AG04450 (cell line): ENCODE data around the gene SPON1. TPM values are rescaled to one million over a fixed set of nuclear protein-coding genes. Genes with fewer than 3 reads are reported as not detected.
"Not testable (repeated sequence)": the region's sequence is repeated elsewhere in the genome, so short reads cannot be mapped to it uniquely, and the experiment has no call there.

Experiments
- CTCF ChIA-PET: fragments of 300-600, 350-600 bp; formaldehyde crosslinking; extraction: SDS; loops from one replicate; lab custom pipeline; 2022; ENCODE audit warnings: antibody characterized with exemption, inconsistent platforms; lab: Charles Lee
- POLR2A ChIA-PET: fragments of 350-600 bp; formaldehyde crosslinking; extraction: SDS; loops from one replicate; lab custom pipeline; 2021; ENCODE audit warnings: antibody characterized with exemption, inconsistent platforms; lab: Yijun Ruan, JAX
- DNase-seq: peaks from one replicate; pipeline ENCODE4 v3.0.0-alpha.2; 2011; ENCODE audit warnings: low read depth, low spot score
- H3K27ac ChIP-seq: one replicate; pipeline ENCODE4 v1.5.1; 2012; ENCODE audit warnings: low read depth, low read length, control low read depth
- H3K27me3 ChIP-seq: one replicate; pipeline ENCODE4 v1.6.0; 2012; ENCODE audit warnings: low read length; ENCODE audit not compliant: control insufficient read depth, insufficient read depth
- H3K4me3 ChIP-seq: 2 replicates; pipeline ENCODE4 v1.5.1; 2011; ENCODE audit warnings: mild to moderate bottlenecking, low read depth, low read length, control low read depth
- H3K9me3 ChIP-seq: 2 replicates; pipeline ENCODE4 v1.5.1; 2012; ENCODE audit warnings: low read length; ENCODE audit not compliant: control insufficient read depth, insufficient read depth
- CTCF ChIP-seq: IDR thresholded peaks from 2 replicates; pipeline ENCODE4 v1.5.1; 2011; ENCODE audit warnings: low read depth, low read length, control low read depth, inconsistent platforms
- polyA plus RNA-seq: library from polyadenylated mRNA; depleted of rRNA; stranded (reverse); fragments of >200 nt; gene quantifications from 2 replicates; pipeline ENCODE4 v1.2.3, GENCODE V29; 2011

SPON1 gene
- polyA plus RNA-seq, 1 experiment: 0.53 TPM

GRCh38 chr11:14029971-14030920 lies 67.7 kb downstream of the SPON1 start:
- Histone ChIP-seq H3K27ac (peak overlapping the region; percentile 43), H3K27me3 (no peaks in the 10 kb centered on the region), H3K4me3 (no peak overlapping the region), H3K9me3 (no peaks in the 10 kb centered on the region)
- POLR2A ChIA-PET: no interaction called here
- TF ChIP-seq CTCF: no peak
- CTCF ChIA-PET: no interaction called here
- peak; percentile 47 for DNase-seq

GRCh38 chr11:14035526-14035925 lies 73.0 kb downstream of the SPON1 start:
- CTCF ChIA-PET, DNase-seq: not testable (repeated sequence)

GRCh38 chr11:14036469-14036868 lies 73.9 kb downstream of the SPON1 start:
- H3K9me3 ChIP-seq: no peaks in the 10 kb centered on the region
- H3K27ac ChIP-seq: no peak overlapping the region
- no peaks in the 10 kb centered on the region for H3K27me3 ChIP-seq
- no peak for DNase-seq
- ChIA-PET CTCF (no interaction called here), POLR2A (no interaction called here)
- TF ChIP-seq CTCF: no peak
- no peak overlapping the region for H3K4me3 ChIP-seq

More at GRCh38 chr11:14035526-14035925, 73.0 kb downstream of the SPON1 start:
- H3K27me3 ChIP-seq, POLR2A ChIA-PET, H3K4me3 ChIP-seq, H3K27ac ChIP-seq, H3K9me3 ChIP-seq: not testable (repeated sequence)

GRCh38 chr11:14041040-14041439 lies 78.5 kb downstream of the SPON1 start:
- no peak for DNase-seq
- CTCF ChIA-PET: interaction anchor here (1.3 kb wide), 1 partner anchor 84 kb away, joined by 7 read pairs; no protein-coding TSS in a partner anchor

GRCh38 chr11:14041565-14041964 lies 79.0 kb downstream of the SPON1 start:
- no peak overlapping the region for H3K27ac ChIP-seq
- TF ChIP-seq CTCF: no peak
- H3K4me3 ChIP-seq: no peak overlapping the region
- peaks cover 10% of the 10 kb centered on the region for H3K27me3 ChIP-seq
- ChIA-PET CTCF (interaction anchor here (1.3 kb wide), 1 partner anchor 85 kb away, joined by 7 read pairs; no protein-coding TSS in a partner anchor), POLR2A (no interaction called here)
- H3K9me3 ChIP-seq: no peaks in the 10 kb centered on the region
- DNase-seq: no peak

More at GRCh38 chr11:14041040-14041439, 78.5 kb downstream of the SPON1 start:
- Histone ChIP-seq H3K4me3 (no peak overlapping the region), H3K27me3 (peaks cover 5% of the 10 kb centered on the region), H3K9me3 (no peaks in the 10 kb centered on the region), H3K27ac (no peak overlapping the region)
- POLR2A ChIA-PET: no interaction called here
- TF ChIP-seq CTCF: peak; percentile 53
